HG03175 (cell line): ENCODE results near the gene CDYL2.
A peak's percentile ranks its signal among the peaks of the same experiment; 100 is the strongest.
"Not testable (repeated sequence)": the region's sequence is repeated elsewhere in the genome, so short reads cannot be mapped to it uniquely, and the experiment has no call there.

Experiments
- ATAC-seq: cut with Tn5 transposase; IDR thresholded peaks from one replicate; pipeline ENCODE4 v1.9.1; 2021; ENCODE audit warnings: mild to moderate bottlenecking, moderate library complexity; ENCODE audit not compliant: unreplicated experiment

The CDYL2 gene

DNA sequence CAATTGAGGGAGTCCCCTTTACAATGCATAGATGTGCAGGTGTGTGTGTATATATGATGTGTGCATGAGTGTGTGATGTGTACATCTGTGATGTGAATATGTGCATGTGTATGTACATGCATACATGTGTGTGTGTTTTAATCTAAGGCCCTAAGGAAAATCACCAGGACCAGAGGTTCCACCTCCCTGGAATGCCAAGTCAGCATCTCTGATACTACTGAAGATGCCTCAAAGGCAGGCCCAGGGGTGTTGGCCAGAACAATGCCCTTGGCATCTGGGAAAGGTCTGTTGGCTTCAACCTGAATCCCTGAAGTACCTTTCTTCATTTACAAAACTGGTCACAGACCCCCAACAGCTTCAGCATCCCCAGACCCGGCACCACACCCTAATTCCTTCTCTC lies 129.5 kb downstream of the CDYL2 start:
- ATAC-seq = no peak

DNA sequence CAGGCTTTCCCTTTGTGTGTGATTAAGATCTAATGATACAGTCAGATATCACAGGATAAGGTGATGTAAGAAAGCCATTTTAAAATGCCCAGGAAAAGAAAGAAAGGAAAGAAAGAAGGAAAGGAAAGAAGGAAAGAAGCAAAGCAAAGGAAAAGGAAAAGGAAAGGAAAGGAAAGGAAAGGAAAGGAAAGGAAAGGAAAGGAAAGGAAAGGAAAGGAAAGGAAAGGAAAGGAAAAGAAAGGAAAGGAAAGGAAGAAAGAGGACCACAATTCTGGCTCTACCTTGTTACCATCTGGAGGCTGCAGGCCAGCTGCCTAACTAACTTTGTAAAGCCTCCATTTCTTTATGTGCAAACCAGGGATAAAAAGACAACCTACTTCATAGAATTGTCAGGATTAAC lies 132.0 kb downstream of the CDYL2 start:
- ATAC-seq = no peak

DNA sequence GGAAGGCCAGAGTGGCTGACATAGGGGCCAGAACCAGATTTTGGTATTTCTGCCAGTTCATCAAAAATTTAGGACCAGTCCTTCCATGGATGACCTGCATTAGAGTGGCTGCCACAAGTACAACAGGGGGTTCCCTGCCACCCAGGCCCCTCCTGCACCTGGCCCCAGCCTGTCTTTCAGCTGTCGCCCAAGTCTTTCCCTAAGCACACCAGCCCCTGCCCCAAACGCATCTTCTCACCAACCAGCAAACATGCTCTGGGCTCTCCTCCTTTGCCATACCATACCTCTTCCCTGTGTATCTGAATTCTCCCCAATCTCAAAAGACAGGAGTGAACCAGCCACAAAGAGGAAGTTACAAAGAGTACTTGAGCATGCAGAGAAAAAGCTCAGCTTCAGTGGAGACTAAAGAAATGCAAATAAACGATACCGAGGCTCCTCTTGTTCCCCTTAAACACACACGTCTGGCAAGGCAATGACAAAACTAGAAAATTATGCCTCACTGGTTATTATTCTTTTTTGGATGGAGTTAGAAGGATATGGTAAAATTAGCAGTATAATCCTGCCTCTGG lies 133.0 kb downstream of the CDYL2 start:
- no peak for ATAC-seq

- no peak for ATAC-seq
Measured at GRCh38 chr16:80670170-80670865, 134.1 kb downstream of the CDYL2 start.

- ATAC-seq = no peak
Measured at GRCh38 chr16:80669673-80670072, 134.7 kb downstream of the CDYL2 start.

DNA sequence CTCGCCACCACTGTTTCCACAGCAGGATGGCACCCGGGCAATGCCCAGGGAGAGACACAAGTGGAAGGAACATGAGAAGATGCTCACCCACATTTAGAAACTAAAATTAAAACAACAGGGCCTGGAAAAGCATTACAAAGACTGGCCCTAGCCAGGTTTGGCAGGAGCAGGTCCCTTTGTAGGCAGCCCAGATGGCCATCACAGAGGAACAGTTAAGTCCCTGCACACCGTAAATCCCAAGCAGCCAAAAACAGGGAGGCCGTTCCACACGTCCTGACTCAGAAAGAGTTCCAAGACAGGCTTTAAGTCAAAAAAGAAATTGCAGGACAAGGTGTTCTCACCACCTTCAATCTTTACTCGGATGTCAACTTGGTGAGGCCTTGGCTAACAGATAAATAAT lies 136.5 kb downstream of the CDYL2 start:
- no peak for ATAC-seq

DNA sequence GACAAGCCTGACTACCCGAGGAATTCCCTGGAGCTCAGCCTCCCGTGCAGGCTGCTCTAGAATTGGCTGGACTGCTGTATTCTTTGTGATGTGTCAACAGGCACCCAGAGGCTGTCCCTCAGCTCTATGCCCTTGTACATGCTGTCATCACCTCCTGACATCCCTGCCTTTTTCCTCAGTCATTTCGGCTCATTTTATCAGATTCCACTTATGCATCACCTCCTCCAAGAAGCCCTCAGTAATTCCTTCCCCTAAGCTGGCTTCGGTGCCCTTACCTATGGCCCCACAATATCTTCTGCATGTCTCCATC lies 137.2 kb downstream of the CDYL2 start:
- ATAC-seq = no peak

GRCh38 chr16:80666378-80667250 lies 137.8 kb downstream of the CDYL2 start:
- ATAC-seq = no peak

GRCh38 chr16:80665356-80665755 lies 139.0 kb downstream of the CDYL2 start:
- ATAC-seq = no peak

GRCh38 chr16:80664786-80665185 lies 139.6 kb downstream of the CDYL2 start:
- no peak for ATAC-seq

DNA sequence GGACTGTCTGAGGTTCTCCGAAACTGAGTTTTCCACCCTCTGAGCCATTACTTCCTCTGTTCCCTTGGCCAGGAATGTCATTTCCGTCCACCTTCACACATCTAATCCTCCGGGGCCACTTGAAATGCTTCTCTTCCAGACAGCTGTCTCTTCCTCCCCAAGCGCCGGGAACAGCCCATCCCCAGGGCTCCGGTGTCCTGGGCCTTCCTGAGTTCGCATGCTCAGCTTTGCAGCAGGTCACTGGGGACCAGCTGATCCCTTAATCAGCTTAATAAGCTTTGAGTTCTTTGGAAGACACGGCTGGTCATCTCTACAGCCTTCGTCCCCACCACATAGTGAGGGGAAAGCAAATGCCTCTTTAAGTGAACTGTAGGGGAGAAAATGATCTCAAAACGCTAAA lies 140.2 kb downstream of the CDYL2 start:
- ATAC-seq = no peak

DNA sequence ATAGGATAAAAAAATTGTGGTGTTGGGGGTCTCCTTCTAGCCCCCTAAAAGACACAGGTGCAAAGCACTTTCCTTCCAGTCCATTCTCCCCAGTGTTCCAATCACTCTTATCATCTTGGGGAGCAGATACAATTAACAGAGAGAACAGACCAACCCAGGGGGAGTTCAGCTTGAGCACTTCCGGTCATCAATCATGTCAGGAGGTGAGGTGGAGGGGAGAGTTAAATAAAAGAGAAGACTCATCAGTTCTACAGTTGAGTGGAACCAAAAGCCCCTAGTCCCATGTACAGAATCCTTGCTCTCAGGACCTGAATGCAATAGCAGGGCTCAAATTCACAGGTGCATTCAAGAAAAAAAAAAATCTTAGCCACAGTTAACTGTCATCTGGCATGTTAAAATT lies 141.3 kb downstream of the CDYL2 start:
- ATAC-seq = no peak

DNA sequence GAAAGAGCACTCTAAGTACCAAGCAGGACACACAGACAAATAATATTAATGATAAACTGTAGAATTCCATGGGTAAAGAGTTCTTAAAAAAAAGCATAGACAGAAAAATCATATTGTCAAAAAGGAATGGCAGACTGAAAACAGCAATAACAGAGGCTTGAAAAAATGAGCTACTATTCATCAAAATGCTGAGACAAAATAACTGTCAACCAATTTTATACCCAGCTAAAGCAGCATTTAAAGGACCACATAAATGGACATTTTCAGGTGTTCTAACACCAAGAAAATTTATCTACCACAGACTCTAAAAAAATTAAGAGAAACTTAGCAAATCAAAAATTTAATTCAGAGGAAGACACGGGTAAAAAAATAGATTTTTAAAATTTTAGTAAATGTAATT lies 144.5 kb downstream of the CDYL2 start:
- no peak for ATAC-seq

DNA sequence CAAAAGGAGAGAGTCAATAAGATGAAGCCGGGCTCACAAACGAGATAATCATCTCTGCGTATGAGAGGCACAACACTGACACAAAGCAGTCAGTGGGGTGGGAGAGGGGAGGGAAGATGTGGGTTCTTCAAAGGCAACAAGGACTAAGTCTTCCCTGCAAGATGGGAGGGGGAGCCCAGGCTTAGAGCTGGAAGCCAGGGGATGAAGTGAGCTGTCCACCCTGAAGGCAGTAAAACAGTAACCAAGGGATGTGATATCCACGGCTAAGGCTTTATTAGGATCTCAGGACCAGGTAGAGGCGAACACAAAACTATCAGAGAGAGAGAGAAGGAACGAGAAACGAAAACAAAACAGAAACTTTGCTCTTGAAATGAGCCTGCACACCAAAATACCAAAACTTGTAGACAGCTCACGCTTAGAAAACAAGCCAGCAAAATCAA lies 147.7 kb downstream of the CDYL2 start:
- peak; percentile 96 for ATAC-seq

GRCh38 chr16:80656161-80656560 lies 148.2 kb downstream of the CDYL2 start:
- no peak for ATAC-seq

GRCh38 chr16:80655751-80656150 lies 148.6 kb downstream of the CDYL2 start:
- ATAC-seq = no peak

DNA sequence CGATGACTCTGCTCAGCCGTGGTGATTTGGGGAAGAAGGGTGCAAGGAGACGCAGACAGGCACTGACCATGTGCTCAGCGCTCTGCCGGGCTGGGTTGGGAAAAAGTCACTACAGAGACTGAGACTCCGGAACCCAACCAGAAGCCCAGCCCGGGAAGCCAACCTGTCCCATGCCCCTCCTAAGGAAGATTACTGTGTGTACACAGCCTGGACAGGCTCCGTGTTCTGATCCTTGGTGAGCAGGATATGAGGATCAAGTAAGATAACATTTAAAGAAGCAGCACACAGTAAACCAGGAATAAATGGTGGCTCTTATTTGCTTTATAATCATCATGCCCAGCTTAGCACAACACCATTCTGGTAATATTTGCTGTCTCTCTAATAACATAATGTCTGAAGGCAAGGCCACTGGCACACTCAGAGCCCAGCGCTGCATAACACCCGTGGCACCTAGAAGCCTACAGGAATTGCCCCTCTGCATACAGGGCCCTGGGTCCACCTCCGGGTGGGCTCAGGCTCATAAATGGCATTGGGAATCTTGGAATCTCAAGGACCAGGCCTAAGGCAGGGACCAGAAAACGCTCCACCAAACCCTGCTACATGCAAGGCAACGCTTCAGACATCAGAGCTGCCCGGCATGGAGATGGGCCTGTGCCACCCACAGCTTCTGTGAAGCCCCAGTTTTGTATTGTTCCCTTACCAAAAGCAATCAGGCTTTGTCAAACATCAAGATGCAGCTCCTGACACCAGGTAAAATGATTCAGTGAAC lies 150.1 kb downstream of the CDYL2 start:
- no peak for ATAC-seq

- no peak for ATAC-seq
Measured at GRCh38 chr16:80652441-80652840, 152.0 kb downstream of the CDYL2 start.

DNA sequence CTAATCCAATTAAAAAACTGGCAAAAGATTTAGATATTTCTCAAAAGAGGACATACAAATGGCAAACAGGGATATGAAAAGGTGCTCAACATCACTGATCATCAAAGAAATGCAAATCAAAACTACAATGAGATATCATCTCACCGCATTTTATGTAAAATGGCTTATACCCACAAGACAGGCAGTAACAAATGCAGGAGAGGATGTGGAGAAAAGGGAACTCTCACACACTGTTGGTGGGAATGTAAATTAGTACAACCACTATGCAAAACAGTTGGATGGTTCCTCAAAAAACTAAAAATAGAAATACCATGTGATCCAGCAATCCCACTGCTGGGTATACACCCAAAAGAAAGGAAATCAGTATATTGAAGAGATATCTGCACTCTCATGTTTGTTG lies 154.1 kb downstream of the CDYL2 start:
- ATAC-seq = not testable (repeated sequence)

GRCh38 chr16:80640316-80640715 lies 164.1 kb downstream of the CDYL2 start:
- ATAC-seq = no peak

DNA sequence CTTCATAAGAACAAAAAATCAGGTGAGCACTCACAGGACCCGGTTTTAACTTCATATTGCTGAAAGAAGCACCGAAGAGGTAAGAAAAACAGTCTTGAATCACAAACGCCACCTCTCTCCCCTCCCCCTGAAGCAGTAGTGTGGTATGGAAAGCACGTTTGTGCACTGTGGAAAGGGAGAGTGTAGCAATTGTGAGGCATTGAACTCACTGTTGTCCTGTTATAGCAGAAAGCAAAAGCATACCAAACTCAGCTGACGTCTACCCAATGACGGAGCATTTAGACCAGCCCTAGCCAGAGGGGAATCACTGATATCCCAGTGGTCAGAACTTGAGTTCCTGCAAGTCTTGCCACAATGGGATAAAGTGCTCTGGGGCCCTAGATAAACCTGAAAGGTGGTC lies 164.8 kb downstream of the CDYL2 start:
- no peak for ATAC-seq
